ENCODE measurements around the gene AHRR. TPM values are rescaled to one million over a fixed set of nuclear protein-coding genes. Genes with fewer than 3 reads are reported as not detected.

AHRR gene
- total RNA-seq, 1 donor from 2014 or later: 6.1 TPM

DNA sequence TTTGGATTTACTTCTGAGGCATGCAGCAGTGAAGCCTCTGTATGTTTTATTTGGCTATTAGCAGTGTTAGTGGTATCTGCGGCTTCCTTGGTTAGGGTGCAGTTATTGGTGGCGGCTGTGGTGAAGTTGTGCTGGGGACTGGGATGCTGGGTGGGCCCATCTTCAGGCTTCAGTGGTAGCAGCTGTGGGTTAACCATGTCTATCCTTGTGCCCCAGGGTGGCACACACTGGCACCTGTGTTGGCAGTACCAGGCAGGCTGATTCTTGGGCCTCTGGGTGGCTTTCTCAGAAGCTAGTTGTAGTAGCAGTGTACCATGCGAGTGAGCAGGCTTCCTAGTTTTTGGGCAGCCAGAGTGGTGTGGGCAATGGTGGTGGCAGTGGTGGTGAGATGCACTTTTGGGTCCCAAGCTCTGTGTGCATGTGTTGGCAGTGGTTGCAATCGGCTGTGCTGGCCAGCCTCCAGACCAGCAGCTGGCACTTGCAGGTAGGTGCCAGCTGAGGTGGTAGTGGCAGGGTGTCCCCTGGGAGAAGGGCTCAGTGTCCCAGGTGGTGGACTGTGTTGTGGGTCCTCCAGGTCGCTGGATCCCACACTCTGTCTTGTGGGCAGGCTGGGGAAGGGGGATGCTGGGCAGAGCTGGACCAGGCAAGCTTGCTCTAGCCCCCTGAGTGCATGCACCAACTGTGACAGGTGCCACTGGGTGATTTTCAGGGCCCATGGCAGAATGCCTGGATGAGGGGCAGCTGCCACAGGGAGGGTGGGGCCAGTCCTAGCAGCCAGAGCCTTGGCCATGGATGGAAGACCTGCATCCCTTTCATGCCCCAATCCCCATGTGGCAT lies 13.6 kb downstream of the AHRR start:
- intact Hi-C loops (cut with micrococcal nuclease): loop anchor here (5.0 kb wide), 1 partner anchor 32 kb away; no protein-coding TSS in a partner anchor
- no peaks in the 10 kb centered on the region for H3K36me3 Mint-ChIP-seq (ENCODE audit: low read depth)
- no peak for TF ChIP-seq CTCF (IDR thresholded peaks at IDR 0.05)
- H3K4me3 Mint-ChIP-seq: no peak overlapping the region
- CTCF ChIA-PET: no interaction called here
- no peak overlapping the region for H3K27ac Mint-ChIP-seq
- H3K27me3 Mint-ChIP-seq: peaks cover 14% of the 10 kb centered on the region
- no peak for ATAC-seq (ENCODE audit: low read depth)
- no peak for DNase-seq
- no peaks in the 10 kb centered on the region for H3K9me3 Mint-ChIP-seq
- POLR2A ChIA-PET: no interaction called here
- H3K4me1 Mint-ChIP-seq: no peaks in the 10 kb centered on the region

GRCh38 chr5:335740-336038 lies 14.2 kb downstream of the AHRR start:
- H3K27me3 Mint-ChIP-seq: peaks cover 17% of the 10 kb centered on the region
- TF ChIP-seq CTCF (IDR thresholded peaks at IDR 0.05): no peak
- ATAC-seq (ENCODE audit: low read depth) (no peak), DNase-seq (no peak)
- H3K27ac Mint-ChIP-seq: no peak overlapping the region
- no peaks in the 10 kb centered on the region for H3K9me3 Mint-ChIP-seq
- no peak overlapping the region for H3K4me3 Mint-ChIP-seq
- no peaks in the 10 kb centered on the region for H3K36me3 Mint-ChIP-seq (ENCODE audit: low read depth)
- ChIA-PET POLR2A (no interaction called here), CTCF (no interaction called here)
- intact Hi-C loops (cut with micrococcal nuclease): no loop called here
- no peaks in the 10 kb centered on the region for H3K4me1 Mint-ChIP-seq

GRCh38 chr5:337563-338130 lies 16.1 kb downstream of the AHRR start:
- POLR2A ChIA-PET: no interaction called here
- DNase-seq (no peak), ATAC-seq (ENCODE audit: low read depth) (no peak)
- CTCF ChIA-PET: interaction anchor here (1.1 kb wide), 1 partner anchor 21 kb away, joined by 3 read pairs; no protein-coding TSS in a partner anchor
- Mint-ChIP-seq H3K36me3 (ENCODE audit: low read depth) (no peaks in the 10 kb centered on the region), H3K27ac (no peak overlapping the region), H3K9me3 (no peaks in the 10 kb centered on the region), H3K4me1 (no peaks in the 10 kb centered on the region), H3K27me3 (peaks cover 28% of the 10 kb centered on the region), H3K4me3 (no peak overlapping the region)
- no peak for TF ChIP-seq CTCF (IDR thresholded peaks at IDR 0.05)
- intact Hi-C loops (cut with micrococcal nuclease): no loop called here

- no peak for TF ChIP-seq CTCF (IDR thresholded peaks at IDR 0.05)
- ChIA-PET CTCF (no interaction called here), POLR2A (no interaction called here)
- no peak overlapping the region for H3K27ac Mint-ChIP-seq
- ATAC-seq (ENCODE audit: low read depth): no peak
- H3K36me3 Mint-ChIP-seq (ENCODE audit: low read depth): no peaks in the 10 kb centered on the region
- no peaks in the 10 kb centered on the region for H3K9me3 Mint-ChIP-seq
- no peak overlapping the region for H3K4me3 Mint-ChIP-seq
- H3K27me3 Mint-ChIP-seq: peaks cover 43% of the 10 kb centered on the region
- H3K4me1 Mint-ChIP-seq: peaks cover 6% of the 10 kb centered on the region
- no peak for DNase-seq
- intact Hi-C loops (cut with micrococcal nuclease): no loop called here
Observed at GRCh38 chr5:342501-343460, 21.3 kb downstream of the AHRR start.

All from activated B cell treated with CpG ODN at 0.5 μM for 24 hours (primary cell).